Fibroblast of pulmonary artery (primary cell): ENCODE results near the gene INTS1.

ENCODE experiments used
- DNase-seq: peaks from one replicate; pipeline ENCODE4 v3.0.0-alpha.2; 2010; ENCODE audit warnings: low read depth
- H3K4me3 ChIP-seq: replicated peaks from 2 replicates; pipeline ENCODE4 v1.5.1; 2011; ENCODE audit warnings: low read depth, mild to moderate bottlenecking, control low read depth, low read length, moderate library complexity
- CTCF ChIP-seq: IDR thresholded peaks from 2 replicates; pipeline ENCODE4 v1.5.1; 2011; ENCODE audit warnings: mild to moderate bottlenecking, control low read depth, low read length, inconsistent platforms; ENCODE audit errors: missing control alignments

INTS1 gene

GRCh38 chr7:1493129-1493528 lies 11.1 kb downstream of the INTS1 start:
- DNase-seq, result no peak
- no peak overlapping the region for H3K4me3 ChIP-seq
- TF ChIP-seq CTCF, result no peak

- H3K4me3 ChIP-seq, result no peak overlapping the region
- no peak for DNase-seq
- TF ChIP-seq CTCF, result no peak
Observed at GRCh38 chr7:1492640-1493039, 11.5 kb downstream of the INTS1 start.

GRCh38 chr7:1492221-1492620 lies 12.0 kb downstream of the INTS1 start:
- no peak for DNase-seq
- no peak for TF ChIP-seq CTCF
- no peak overlapping the region for H3K4me3 ChIP-seq

GRCh38 chr7:1490837-1491236 lies 13.4 kb downstream of the INTS1 start:
- no peak overlapping the region for H3K4me3 ChIP-seq
- DNase-seq, result no peak
- no peak for TF ChIP-seq CTCF

GRCh38 chr7:1489336-1489735 lies 14.9 kb downstream of the INTS1 start:
- no peak overlapping the region for H3K4me3 ChIP-seq
- no peak for TF ChIP-seq CTCF
- no peak for DNase-seq

- no peak for DNase-seq
- TF ChIP-seq CTCF, result no peak
- H3K4me3 ChIP-seq, result no peak overlapping the region
Observed at GRCh38 chr7:1488016-1488415, 16.2 kb downstream of the INTS1 start.

GRCh38 chr7:1487466-1487865 lies 16.7 kb downstream of the INTS1 start:
- no peak for DNase-seq
- H3K4me3 ChIP-seq, result no peak overlapping the region
- no peak for TF ChIP-seq CTCF
